Measurements from ENCODE around the gene ANO10. TPM values are rescaled to one million over a fixed set of nuclear protein-coding genes. Genes with fewer than 3 reads are reported as not detected.
A peak's percentile ranks its signal among the peaks of the same experiment; 100 is the strongest.

ANO10 gene
- total and polyA plus RNA-seq, 8 donors, result 3.6 to 202 (median 12.5) TPM

GRCh38 chr3:43425829-43426228, 196.0 kb downstream of the ANO10 start:
- no peaks in the 10 kb centered on the region for H3K27me3 ChIP-seq
- H3K4me3 ChIP-seq, result no peak overlapping the region
- peaks cover 0 to 12% (median 4%) of the 10 kb centered on the region in 4 donors for H3K9me3 ChIP-seq
- DNase-seq, result no peak
- peak overlapping the region in 2 of 5 donors; percentile 17 to 66 for H3K27ac ChIP-seq
- intact Hi-C loops (cut with DNase I; ENCODE audit: low total_unique reads), result no loop called here
- WGBS, 5 donors, result 86 to 95% (median 93%) methylated on average over 4 of the region's 4 CpGs
- no peak for TF ChIP-seq CTCF (IDR thresholded peaks at IDR 0.05)
- H3K4me1 ChIP-seq, result peaks cover 0 to 19% (median 12%) of the 10 kb centered on the region in 4 donors
- H3K36me3 ChIP-seq, result no peaks in the 10 kb centered on the region

- Histone ChIP-seq H3K4me3 (no peak overlapping the region), H3K27ac (peak overlapping the region in 2 of 5 donors; percentile 18 to 57), H3K4me1 (peaks cover 0 to 19% (median 14%) of the 10 kb centered on the region in 4 donors), H3K36me3 (no peaks in the 10 kb centered on the region), H3K9me3 (peaks cover 0 to 12% (median 4%) of the 10 kb centered on the region in 4 donors), H3K27me3 (no peaks in the 10 kb centered on the region)
- 54 to 58% (median 56%) methylated on average over 3 of the region's 3 CpGs for WGBS, 5 donors
- no peak for DNase-seq
- intact Hi-C loops (cut with DNase I; ENCODE audit: low total_unique reads), result no loop called here
- TF ChIP-seq EP300 (IDR thresholded peaks at IDR 0.05) (no peak), POLR2AphosphoS5 (IDR thresholded peaks at IDR 0.05) (no peak), POLR2A (IDR thresholded peaks at IDR 0.05) (no peak), CTCF (IDR thresholded peaks at IDR 0.05) (no peak)
Measured at GRCh38 chr3:43423639-43424038, 198.2 kb downstream of the ANO10 start.

- peak overlapping the region in 2 of 5 donors; percentile 52 to 57 for H3K27ac ChIP-seq
- H3K9me3 ChIP-seq, result peaks cover 0 to 12% (median 4%) of the 10 kb centered on the region in 4 donors
- intact Hi-C loops (cut with DNase I; ENCODE audit: low total_unique reads), result no loop called here
- WGBS, 5 donors, result 22 to 44% (median 30%) methylated on average over 3 of the region's 3 CpGs
- H3K36me3 ChIP-seq, result no peaks in the 10 kb centered on the region
- no peak overlapping the region for H3K4me3 ChIP-seq
- DNase-seq, result peak; percentile 26 to 44
- H3K4me1 ChIP-seq, result peaks cover 0 to 19% (median 14%) of the 10 kb centered on the region in 4 donors
- no peaks in the 10 kb centered on the region for H3K27me3 ChIP-seq
- no peak for TF ChIP-seq POLR2A (IDR thresholded peaks at IDR 0.05)
- no peak for TF ChIP-seq EP300 (IDR thresholded peaks at IDR 0.05)
- peak in 2 of 3 donors; percentile 42 to 62 for TF ChIP-seq POLR2AphosphoS5 (IDR thresholded peaks at IDR 0.05)
Measured at GRCh38 chr3:43423142-43423541, 198.7 kb downstream of the ANO10 start.

GRCh38 chr3:43418601-43419272, 203.1 kb downstream of the ANO10 start:
- H3K27ac ChIP-seq, result peak overlapping the region; percentile 16 to 63 (median 50)
- no peak overlapping the region for H3K4me3 ChIP-seq
- DNase-seq, result peak in 1 of 2 donors; percentile 22
- H3K9me3 ChIP-seq, result no peaks in the 10 kb centered on the region
- TF ChIP-seq EP300 (IDR thresholded peaks at IDR 0.05), result peak; percentile 52
- peak in 2 of 3 donors; percentile 14 to 47 for TF ChIP-seq POLR2AphosphoS5 (IDR thresholded peaks at IDR 0.05)
- TF ChIP-seq CTCF (IDR thresholded peaks at IDR 0.05), result no peak
- no peak for TF ChIP-seq POLR2A (IDR thresholded peaks at IDR 0.05)
- WGBS, 5 donors, result 33 to 61% (median 45%) methylated on average over 8 of the region's 8 CpGs
- H3K27me3 ChIP-seq, result no peaks in the 10 kb centered on the region
- H3K36me3 ChIP-seq, result no peaks in the 10 kb centered on the region
- peaks cover 0 to 20% (median 14%) of the 10 kb centered on the region in 4 donors for H3K4me1 ChIP-seq
- intact Hi-C loops (cut with DNase I; ENCODE audit: low total_unique reads), result no loop called here

GRCh38 chr3:43417133-43417532, 204.7 kb downstream of the ANO10 start:
- TF ChIP-seq POLR2AphosphoS5 (IDR thresholded peaks at IDR 0.05) (no peak), POLR2A (IDR thresholded peaks at IDR 0.05) (no peak), CTCF (IDR thresholded peaks at IDR 0.05) (no peak), EP300 (IDR thresholded peaks at IDR 0.05) (no peak)
- H3K4me3 ChIP-seq, result no peak overlapping the region
- H3K36me3 ChIP-seq, result no peaks in the 10 kb centered on the region
- H3K9me3 ChIP-seq, result no peaks in the 10 kb centered on the region
- DNase-seq, result no peak
- intact Hi-C loops (cut with DNase I; ENCODE audit: low total_unique reads), result no loop called here
- no peaks in the 10 kb centered on the region for H3K27me3 ChIP-seq
- WGBS, 5 donors, result 87 to 93% (median 89%) methylated on average over 11 of the region's 11 CpGs
- H3K27ac ChIP-seq, result no peak overlapping the region
- H3K4me1 ChIP-seq, result peaks cover 0 to 9% (median 2%) of the 10 kb centered on the region in 4 donors

Measured in stomach (tissue), 9 donors.